GM18498 (cell line): Measurements from ENCODE around the gene SPTLC2.

Experiments
- ATAC-seq: cut with Tn5 transposase; IDR thresholded peaks from one replicate; pipeline ENCODE4 v1.9.1; 2021; ENCODE audit warnings: mild to moderate bottlenecking, moderate library complexity; ENCODE audit not compliant: unreplicated experiment

SPTLC2 gene

GRCh38 chr14:77623201-77623600, 6.8 kb upstream of the SPTLC2 start:
- ATAC-seq = no peak

GRCh38 chr14:77622366-77622961, 6.0 kb upstream of the SPTLC2 start:
- no peak for ATAC-seq

- ATAC-seq = no peak
Measured at GRCh38 chr14:77620222-77620870, 3.9 kb upstream of the SPTLC2 start.

GRCh38 chr14:77618381-77618970, 2.0 kb upstream of the SPTLC2 start:
- no peak for ATAC-seq

GRCh38 chr14:77616133-77616453, 344 bp downstream of the SPTLC2 start:
- no peak for ATAC-seq

- no peak for ATAC-seq
Measured at GRCh38 chr14:77615361-77616132, 890 bp downstream of the SPTLC2 start.

- ATAC-seq = no peak
Measured at GRCh38 chr14:77613201-77613600, 3.2 kb downstream of the SPTLC2 start.

GRCh38 chr14:77612011-77612620, 4.3 kb downstream of the SPTLC2 start:
- ATAC-seq = no peak

- no peak for ATAC-seq
Measured at GRCh38 chr14:77610553-77610952, 5.9 kb downstream of the SPTLC2 start.

- no peak for ATAC-seq
Measured at GRCh38 chr14:77609922-77610321, 6.5 kb downstream of the SPTLC2 start.

- ATAC-seq = peak; percentile 58
Measured at GRCh38 chr14:77607741-77608302, 8.6 kb downstream of the SPTLC2 start.

- no peak for ATAC-seq
Measured at GRCh38 chr14:77605392-77605972, 11.0 kb downstream of the SPTLC2 start.

- no peak for ATAC-seq
Measured at GRCh38 chr14:77603654-77604255, 12.7 kb downstream of the SPTLC2 start.

GRCh38 chr14:77603031-77603430, 13.4 kb downstream of the SPTLC2 start:
- no peak for ATAC-seq

GRCh38 chr14:77601846-77602619, 14.4 kb downstream of the SPTLC2 start:
- no peak for ATAC-seq

GRCh38 chr14:77599889-77600288, 16.5 kb downstream of the SPTLC2 start:
- no peak for ATAC-seq

- no peak for ATAC-seq
Measured at GRCh38 chr14:77598366-77599070, 17.9 kb downstream of the SPTLC2 start.

GRCh38 chr14:77593501-77593961, 22.9 kb downstream of the SPTLC2 start:
- ATAC-seq = no peak
